ENCODE data around the gene NNAT.
"Not testable (repeated sequence)": the region's sequence is repeated elsewhere in the genome, so short reads cannot be mapped to it uniquely, and the experiment has no call there.

Gene NNAT, protein sequence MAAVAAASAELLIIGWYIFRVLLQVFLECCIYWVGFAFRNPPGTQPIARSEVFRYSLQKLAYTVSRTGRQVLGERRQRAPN

DNA sequence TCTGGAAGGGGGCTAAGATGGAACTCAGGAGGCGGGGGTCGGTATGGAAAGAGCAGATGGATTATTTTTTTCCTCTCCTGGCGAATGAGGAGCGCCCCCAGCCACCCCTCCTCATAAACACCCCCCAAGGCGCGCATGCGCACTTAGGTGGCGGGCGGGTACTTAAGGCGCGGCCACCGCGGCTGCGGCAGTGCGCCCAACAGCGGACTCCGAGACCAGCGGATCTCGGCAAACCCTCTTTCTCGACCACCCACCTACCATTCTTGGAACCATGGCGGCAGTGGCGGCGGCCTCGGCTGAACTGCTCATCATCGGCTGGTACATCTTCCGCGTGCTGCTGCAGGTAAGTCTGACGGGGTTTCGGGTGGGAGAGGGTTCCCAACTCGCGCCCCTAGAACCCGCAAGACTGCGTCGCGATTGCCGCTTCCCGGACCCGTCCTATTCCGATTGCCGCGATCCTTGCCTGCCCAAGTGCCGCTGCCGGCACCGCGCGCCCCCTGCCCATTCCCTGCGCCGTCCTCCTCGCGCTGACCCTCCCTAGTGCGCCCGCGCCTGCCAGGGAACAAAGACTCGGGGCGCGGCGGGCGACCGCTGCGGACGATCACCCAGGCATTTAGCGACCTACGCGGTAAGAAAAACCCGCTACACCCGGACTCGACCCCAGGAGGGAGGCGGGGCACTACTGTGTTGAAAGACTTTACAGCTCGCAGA lies at the start of gene NNAT:
Gene NNAT, plus strand, starts transcription at position 190 of the 711 bp plus-strand sequence. Its CDS starts 82 bp downstream, at position 272.
- Mint-ChIP-seq H3K27ac (peak within 1 kb of the TSS; percentile 67), H3K4me1 (peaks cover 87% of the 10 kb centered on the region), H3K9me3 (peaks cover 15% of the 10 kb centered on the region), H3K27me3 (ENCODE audit: low read depth, poor library complexity) (peaks cover 7% of the 10 kb centered on the region), H3K4me3 (peak within 1 kb of the TSS; percentile 88), H3K36me3 (ENCODE audit: low read depth) (peaks cover 32% of the 10 kb centered on the region)
- TF ChIP-seq, protein P1, sequence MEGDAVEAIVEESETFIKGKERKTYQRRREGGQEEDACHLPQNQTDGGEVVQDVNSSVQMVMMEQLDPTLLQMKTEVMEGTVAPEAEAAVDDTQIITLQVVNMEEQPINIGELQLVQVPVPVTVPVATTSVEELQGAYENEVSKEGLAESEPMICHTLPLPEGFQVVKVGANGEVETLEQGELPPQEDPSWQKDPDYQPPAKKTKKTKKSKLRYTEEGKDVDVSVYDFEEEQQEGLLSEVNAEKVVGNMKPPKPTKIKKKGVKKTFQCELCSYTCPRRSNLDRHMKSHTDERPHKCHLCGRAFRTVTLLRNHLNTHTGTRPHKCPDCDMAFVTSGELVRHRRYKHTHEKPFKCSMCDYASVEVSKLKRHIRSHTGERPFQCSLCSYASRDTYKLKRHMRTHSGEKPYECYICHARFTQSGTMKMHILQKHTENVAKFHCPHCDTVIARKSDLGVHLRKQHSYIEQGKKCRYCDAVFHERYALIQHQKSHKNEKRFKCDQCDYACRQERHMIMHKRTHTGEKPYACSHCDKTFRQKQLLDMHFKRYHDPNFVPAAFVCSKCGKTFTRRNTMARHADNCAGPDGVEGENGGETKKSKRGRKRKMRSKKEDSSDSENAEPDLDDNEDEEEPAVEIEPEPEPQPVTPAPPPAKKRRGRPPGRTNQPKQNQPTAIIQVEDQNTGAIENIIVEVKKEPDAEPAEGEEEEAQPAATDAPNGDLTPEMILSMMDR (IDR thresholded peaks at IDR 0.05) = no peak
- DNase-seq = peak; percentile 75

DNA sequence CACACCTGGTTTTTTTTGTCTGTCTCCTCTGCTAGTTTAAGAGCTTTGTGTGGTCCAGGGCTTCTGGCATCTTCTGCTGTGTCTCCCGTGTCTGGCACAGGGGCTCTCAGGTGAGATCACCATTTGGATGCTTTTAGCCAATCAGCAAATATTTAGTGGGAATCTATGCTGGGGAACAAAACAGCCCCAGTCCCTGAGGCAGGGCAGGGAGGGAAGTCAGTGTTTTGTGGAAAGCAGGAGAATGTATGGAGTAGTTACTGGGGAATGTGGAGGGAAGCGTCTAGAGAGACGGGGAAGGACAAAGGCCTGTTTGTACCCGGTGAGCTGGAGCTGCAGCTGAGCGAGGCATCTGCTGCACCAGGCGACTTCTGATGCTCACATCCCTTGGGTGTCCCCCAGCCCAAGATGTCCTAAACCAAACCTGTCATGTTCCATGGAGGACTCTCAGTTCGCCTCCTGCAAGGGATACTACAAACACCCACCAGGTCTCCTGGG lies 49.3 kb upstream of the NNAT start:
- H3K4me3 Mint-ChIP-seq = no peak overlapping the region
- no peaks in the 10 kb centered on the region for H3K36me3 Mint-ChIP-seq (ENCODE audit: low read depth)
- TF ChIP-seq, protein P1 (IDR thresholded peaks at IDR 0.05) = no peak
- H3K27ac Mint-ChIP-seq = no peak overlapping the region
- peaks cover 29% of the 10 kb centered on the region for H3K4me1 Mint-ChIP-seq
- no peak for DNase-seq
- H3K27me3 Mint-ChIP-seq (ENCODE audit: low read depth, poor library complexity) = peaks cover 34% of the 10 kb centered on the region
- H3K9me3 Mint-ChIP-seq = peaks cover 12% of the 10 kb centered on the region

DNA sequence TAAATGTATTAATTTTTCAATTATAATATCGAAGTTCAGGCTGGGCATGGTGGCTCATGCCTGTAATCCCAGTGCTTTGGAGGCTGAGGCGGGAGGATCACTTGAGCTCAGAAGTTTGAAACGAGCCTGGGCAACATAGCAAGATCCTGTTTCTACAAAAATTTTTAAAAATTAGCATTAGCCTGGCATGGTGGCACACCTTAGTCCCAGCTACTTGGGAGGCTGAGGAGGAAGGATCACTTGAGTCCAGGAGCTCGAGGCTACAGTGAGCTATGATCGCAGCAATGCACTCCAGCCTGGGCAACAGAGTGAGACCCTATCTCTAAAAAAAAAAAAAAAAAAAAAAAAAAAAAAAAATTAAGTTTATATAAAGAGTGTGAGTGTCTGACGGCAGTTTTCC lies 48.6 kb upstream of the NNAT start:
- not testable (repeated sequence) for H3K4me3 Mint-ChIP-seq; H3K36me3 Mint-ChIP-seq (ENCODE audit: low read depth); DNase-seq; H3K27ac Mint-ChIP-seq
- peaks cover 29% of the 10 kb centered on the region for H3K4me1 Mint-ChIP-seq
- peaks cover 34% of the 10 kb centered on the region for H3K27me3 Mint-ChIP-seq (ENCODE audit: low read depth, poor library complexity)
- H3K9me3 Mint-ChIP-seq = peaks cover 12% of the 10 kb centered on the region

DNA sequence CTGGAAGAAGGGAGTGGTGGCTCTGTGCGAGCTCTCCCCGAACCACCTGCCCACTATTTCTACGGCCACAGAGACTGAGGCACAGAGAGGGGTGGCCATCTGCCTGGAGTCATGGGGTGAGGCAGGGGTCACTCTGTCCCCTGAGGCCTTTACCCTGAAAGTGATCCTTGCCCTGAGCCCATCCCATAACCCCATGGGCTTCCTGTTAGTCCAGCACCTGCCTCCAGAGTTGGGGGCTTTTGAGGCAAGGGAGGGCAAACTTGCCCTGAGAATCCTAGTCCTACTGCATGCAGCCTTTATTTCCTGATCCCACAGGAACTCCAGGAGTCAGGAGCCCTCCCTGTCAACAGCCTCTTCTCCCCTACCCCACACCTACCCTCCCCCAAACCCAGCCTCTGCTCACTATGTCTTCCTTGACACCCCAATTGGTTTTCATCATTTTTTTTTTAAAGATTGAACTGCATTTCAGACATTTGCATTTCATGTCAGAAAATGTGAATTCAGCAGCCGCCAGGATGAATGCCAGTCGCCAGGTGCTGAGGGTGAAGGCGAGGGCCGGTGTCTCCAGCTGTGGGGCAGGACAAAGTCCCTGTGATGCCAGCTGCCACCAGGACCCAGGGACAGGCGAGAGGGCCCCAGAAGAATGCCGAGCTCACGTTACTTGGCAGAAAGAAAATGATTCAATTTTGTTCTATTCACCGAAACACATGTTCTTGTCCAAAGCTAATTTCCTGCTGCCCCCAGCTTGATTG lies 47.6 kb upstream of the NNAT start:
- peak overlapping the region; percentile 43 for H3K27ac Mint-ChIP-seq
- peaks cover 29% of the 10 kb centered on the region for H3K4me1 Mint-ChIP-seq
- DNase-seq = no peak
- H3K9me3 Mint-ChIP-seq = peaks cover 12% of the 10 kb centered on the region
- TF ChIP-seq, protein P1 (IDR thresholded peaks at IDR 0.05) = no peak
- H3K36me3 Mint-ChIP-seq (ENCODE audit: low read depth) = no peaks in the 10 kb centered on the region
- no peak overlapping the region for H3K4me3 Mint-ChIP-seq
- H3K27me3 Mint-ChIP-seq (ENCODE audit: low read depth, poor library complexity) = peaks cover 38% of the 10 kb centered on the region

DNA sequence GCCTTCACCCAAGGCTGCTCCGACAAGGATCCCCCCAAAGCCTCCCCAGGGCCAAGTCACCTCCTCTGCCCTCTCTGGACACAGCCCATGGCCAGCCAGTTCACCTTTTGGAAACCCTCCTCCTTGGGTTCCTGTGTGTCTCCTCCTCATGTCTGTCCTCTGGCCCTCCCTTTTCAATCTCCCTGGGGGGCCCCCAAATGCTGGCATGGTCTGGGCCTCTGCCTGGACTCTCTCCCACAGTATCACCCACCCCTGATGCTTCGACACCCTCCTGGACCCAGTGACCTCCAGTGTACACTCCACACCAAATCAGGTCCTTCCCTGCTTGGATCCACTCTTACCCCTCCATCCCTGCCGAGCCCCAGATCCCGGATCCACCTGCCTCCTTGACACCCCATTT lies 46.7 kb upstream of the NNAT start:
- H3K4me3 Mint-ChIP-seq = no peak overlapping the region
- H3K9me3 Mint-ChIP-seq = peaks cover 12% of the 10 kb centered on the region
- H3K27me3 Mint-ChIP-seq (ENCODE audit: low read depth, poor library complexity) = peaks cover 39% of the 10 kb centered on the region
- peaks cover 29% of the 10 kb centered on the region for H3K4me1 Mint-ChIP-seq
- H3K27ac Mint-ChIP-seq = no peak overlapping the region
- H3K36me3 Mint-ChIP-seq (ENCODE audit: low read depth) = no peaks in the 10 kb centered on the region
- TF ChIP-seq, protein P1 (IDR thresholded peaks at IDR 0.05) = no peak
- DNase-seq = no peak

DNA sequence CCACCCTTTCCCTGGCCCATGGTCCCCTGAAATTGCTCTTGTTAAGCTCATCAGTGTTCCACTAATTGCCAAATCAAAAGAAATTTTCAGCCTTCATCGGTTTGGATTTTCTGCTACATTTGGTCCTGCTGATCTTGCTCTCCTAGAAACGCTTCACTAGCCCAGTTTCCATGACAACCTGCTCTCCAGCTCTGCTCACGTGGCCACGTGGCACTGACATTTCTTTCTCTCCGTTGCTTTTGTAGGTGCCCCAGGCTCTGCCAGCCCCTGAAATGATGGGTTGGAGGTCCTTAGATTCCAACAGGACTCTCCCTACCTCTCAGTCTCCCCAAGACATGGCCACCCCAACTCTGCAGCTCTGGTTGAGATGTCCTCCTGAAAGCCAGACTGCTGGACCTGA lies 45.8 kb upstream of the NNAT start:
- Mint-ChIP-seq H3K9me3 (peaks cover 12% of the 10 kb centered on the region), H3K36me3 (ENCODE audit: low read depth) (no peaks in the 10 kb centered on the region), H3K4me3 (no peak overlapping the region), H3K4me1 (peaks cover 34% of the 10 kb centered on the region), H3K27me3 (ENCODE audit: low read depth, poor library complexity) (peaks cover 45% of the 10 kb centered on the region), H3K27ac (no peak overlapping the region)
- DNase-seq = no peak
- TF ChIP-seq, protein P1 (IDR thresholded peaks at IDR 0.05) = no peak
